ENCODE results near the gene MAT1A. TPM values are rescaled to one million over a fixed set of nuclear protein-coding genes. Genes with fewer than 3 reads are reported as not detected.
"Not testable (repeated sequence)": the region's sequence is repeated elsewhere in the genome, so short reads cannot be mapped to it uniquely, and the experiment has no call there.

Gene MAT1A
- total RNA-seq, 1 donor = under 0.01 TPM

- DNase-seq (ENCODE audit: low read depth in 2 of 3, low spot score in 2 of 3) = not testable (repeated sequence)
Observed at GRCh38 chr10:80234331-80235235, 54.9 kb downstream of the MAT1A start.

GRCh38 chr10:80233871-80234270 is 55.6 kb downstream of the MAT1A start:
- DNase-seq (ENCODE audit: low read depth in 2 of 3, low spot score in 2 of 3) = not testable (repeated sequence)

GRCh38 chr10:80226723-80227122 is 62.7 kb downstream of the MAT1A start:
- DNase-seq (ENCODE audit: low read depth in 2 of 3, low spot score in 2 of 3) = not testable (repeated sequence)

- DNase-seq (ENCODE audit: low read depth in 2 of 3, low spot score in 2 of 3) = not testable (repeated sequence)
Observed at GRCh38 chr10:80223031-80223419, 66.4 kb downstream of the MAT1A start.

Other genes starting within 250 kb of the MAT1A start
- 16.7 TPM for gene TMEM254, start 211.0 kb downstream of the MAT1A start, total RNA-seq
- 0.27 TPM for gene PLAC9, start 156.9 kb downstream of the MAT1A start, total RNA-seq
- gene ANXA11, start 84.1 kb downstream of the MAT1A start, total RNA-seq = 54.4 TPM
- not detected for gene DYDC1, start 67.1 kb upstream of the MAT1A start, total RNA-seq
- not detected for gene DYDC2, start 67.1 kb upstream of the MAT1A start, total RNA-seq
- 6.5 TPM for gene PRXL2A, start 118.9 kb upstream of the MAT1A start, total RNA-seq
- gene TSPAN14, start 164.7 kb upstream of the MAT1A start, total RNA-seq = 29.6 TPM
- under 0.01 TPM for gene SH2D4B, start 248.2 kb upstream of the MAT1A start, total RNA-seq

All from hematopoietic multipotent progenitor cell (in vitro differentiated cells).